HG03342 (cell line): ENCODE results near the gene HAUS5.
"Not testable (repeated sequence)": the region's sequence is repeated elsewhere in the genome, so short reads cannot be mapped to it uniquely, and the experiment has no call there.

Experiments
- ATAC-seq: cut with Tn5 transposase; IDR thresholded peaks from one replicate; pipeline ENCODE4 v1.9.1; 2021; ENCODE audit warnings: mild to moderate bottlenecking, moderate library complexity; ENCODE audit not compliant: unreplicated experiment

The HAUS5 gene

GRCh38 chr19:35612559-35613321 lies at the start of gene HAUS5:
Gene HAUS5 (plus strand): TSS chr19:35612735. CDS start chr19:35612795, 60 bp downstream.
- peak; percentile 76 for ATAC-seq

GRCh38 chr19:35562776-35563175 lies 49.8 kb upstream of the HAUS5 start:
- ATAC-seq: no peak

- no peak for ATAC-seq
Measured at GRCh38 chr19:35563207-35563829, 49.2 kb upstream of the HAUS5 start, which contains the start of gene ATP4A. Gene ATP4A (minus strand): TSS chr19:35563658. CDS start chr19:35563629, 29 bp downstream.

- no peak for ATAC-seq
Measured at GRCh38 chr19:35565016-35565856, 47.3 kb upstream of the HAUS5 start.

- ATAC-seq: no peak
Measured at GRCh38 chr19:35566738-35567137, 45.8 kb upstream of the HAUS5 start.

GRCh38 chr19:35569281-35569781 lies 43.2 kb upstream of the HAUS5 start:
- ATAC-seq: no peak

- no peak for ATAC-seq
Measured at GRCh38 chr19:35571406-35571965, 41.0 kb upstream of the HAUS5 start.

GRCh38 chr19:35577918-35578317 lies 34.6 kb upstream of the HAUS5 start:
- no peak for ATAC-seq

GRCh38 chr19:35578707-35579106 lies 33.8 kb upstream of the HAUS5 start:
- ATAC-seq: no peak

- no peak for ATAC-seq
Measured at GRCh38 chr19:35582760-35583159, 29.8 kb upstream of the HAUS5 start.

GRCh38 chr19:35585848-35586247 lies 26.7 kb upstream of the HAUS5 start, which contains the start of gene PMIS2:
Gene PMIS2 (plus strand): TSS chr19:35586173. CDS start chr19:35586260, 87 bp downstream.
- ATAC-seq: no peak

GRCh38 chr19:35587321-35587720 lies 25.2 kb upstream of the HAUS5 start:
- ATAC-seq: no peak

GRCh38 chr19:35590875-35591274 lies 21.7 kb upstream of the HAUS5 start:
- no peak for ATAC-seq

GRCh38 chr19:35592226-35592625 lies 20.3 kb upstream of the HAUS5 start:
- ATAC-seq: no peak

GRCh38 chr19:35595026-35595425 lies 17.5 kb upstream of the HAUS5 start:
- not testable (repeated sequence) for ATAC-seq

- ATAC-seq: no peak
Measured at GRCh38 chr19:35595928-35596327, 16.6 kb upstream of the HAUS5 start.

GRCh38 chr19:35596366-35596999 lies 16.1 kb upstream of the HAUS5 start:
- ATAC-seq: no peak

GRCh38 chr19:35601971-35602370 lies 10.6 kb upstream of the HAUS5 start:
- no peak for ATAC-seq

GRCh38 chr19:35604436-35604835 lies 8.1 kb upstream of the HAUS5 start:
- ATAC-seq: not testable (repeated sequence)

- not testable (repeated sequence) for ATAC-seq
Measured at GRCh38 chr19:35607170-35607569, 5.4 kb upstream of the HAUS5 start.
